GM19438 (cell line): ENCODE measurements around the gene ZSWIM2.
"Not testable (repeated sequence)": the region's sequence is repeated elsewhere in the genome, so short reads cannot be mapped to it uniquely, and the experiment has no call there.

Source experiments
- ATAC-seq: cut with Tn5 transposase; IDR thresholded peaks from one replicate; pipeline ENCODE4 v1.9.1; 2021; ENCODE audit warnings: low read depth; ENCODE audit not compliant: unreplicated experiment

ZSWIM2 gene

GRCh38 chr2:186848873-186849578, at the start of gene ZSWIM2:
Gene ZSWIM2 (minus strand): TSS chr2:186849170. CDS start chr2:186849130, 40 bp downstream.
- peak; percentile 84 for ATAC-seq

- not testable (repeated sequence) for ATAC-seq
Observed at GRCh38 chr2:186896220-186896619, 47.2 kb upstream of the ZSWIM2 start.

- ATAC-seq = no peak
Observed at GRCh38 chr2:186895451-186895850, 46.5 kb upstream of the ZSWIM2 start.

- ATAC-seq = no peak
Observed at GRCh38 chr2:186894478-186894877, 45.5 kb upstream of the ZSWIM2 start.

- no peak for ATAC-seq
Observed at GRCh38 chr2:186892821-186893220, 43.9 kb upstream of the ZSWIM2 start.

- no peak for ATAC-seq
Observed at GRCh38 chr2:186891185-186891621, 42.2 kb upstream of the ZSWIM2 start.

- ATAC-seq = no peak
Observed at GRCh38 chr2:186889101-186889879, 40.3 kb upstream of the ZSWIM2 start.

GRCh38 chr2:186887107-186888090, 38.4 kb upstream of the ZSWIM2 start:
- ATAC-seq = no peak

- ATAC-seq = no peak
Observed at GRCh38 chr2:186884587-186884986, 35.6 kb upstream of the ZSWIM2 start.

GRCh38 chr2:186883666-186884065, 34.7 kb upstream of the ZSWIM2 start:
- no peak for ATAC-seq

GRCh38 chr2:186882511-186883071, 33.6 kb upstream of the ZSWIM2 start:
- ATAC-seq = no peak

- no peak for ATAC-seq
Observed at GRCh38 chr2:186881660-186882059, 32.7 kb upstream of the ZSWIM2 start.

- no peak for ATAC-seq
Observed at GRCh38 chr2:186879312-186879711, 30.3 kb upstream of the ZSWIM2 start.

- no peak for ATAC-seq
Observed at GRCh38 chr2:186874713-186875112, 25.7 kb upstream of the ZSWIM2 start.

- no peak for ATAC-seq
Observed at GRCh38 chr2:186871881-186872280, 22.9 kb upstream of the ZSWIM2 start.

GRCh38 chr2:186868344-186868743, 19.4 kb upstream of the ZSWIM2 start:
- no peak for ATAC-seq

GRCh38 chr2:186862869-186863709, 14.1 kb upstream of the ZSWIM2 start:
- no peak for ATAC-seq

- no peak for ATAC-seq
Observed at GRCh38 chr2:186855216-186855615, 6.2 kb upstream of the ZSWIM2 start.

GRCh38 chr2:186853951-186854350, 5.0 kb upstream of the ZSWIM2 start:
- ATAC-seq = no peak
